Bronchial smooth muscle cell (primary cell): Measurements from ENCODE around the gene TIMM8A. TPM values are rescaled to one million over a fixed set of nuclear protein-coding genes. Genes with fewer than 3 reads are reported as not detected.

Experiments used
- total RNA-seq: library from RNA; depleted of rRNA; stranded (reverse); fragments of >200 nt; gene quantifications from 2 replicates; pipeline ENCODE4 v1.2.1, GENCODE V29; 2014

The TIMM8A gene, protein sequence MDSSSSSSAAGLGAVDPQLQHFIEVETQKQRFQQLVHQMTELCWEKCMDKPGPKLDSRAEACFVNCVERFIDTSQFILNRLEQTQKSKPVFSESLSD
- 1.5 and 2.0 TPM in 2 replicates for total RNA-seq

DNA sequence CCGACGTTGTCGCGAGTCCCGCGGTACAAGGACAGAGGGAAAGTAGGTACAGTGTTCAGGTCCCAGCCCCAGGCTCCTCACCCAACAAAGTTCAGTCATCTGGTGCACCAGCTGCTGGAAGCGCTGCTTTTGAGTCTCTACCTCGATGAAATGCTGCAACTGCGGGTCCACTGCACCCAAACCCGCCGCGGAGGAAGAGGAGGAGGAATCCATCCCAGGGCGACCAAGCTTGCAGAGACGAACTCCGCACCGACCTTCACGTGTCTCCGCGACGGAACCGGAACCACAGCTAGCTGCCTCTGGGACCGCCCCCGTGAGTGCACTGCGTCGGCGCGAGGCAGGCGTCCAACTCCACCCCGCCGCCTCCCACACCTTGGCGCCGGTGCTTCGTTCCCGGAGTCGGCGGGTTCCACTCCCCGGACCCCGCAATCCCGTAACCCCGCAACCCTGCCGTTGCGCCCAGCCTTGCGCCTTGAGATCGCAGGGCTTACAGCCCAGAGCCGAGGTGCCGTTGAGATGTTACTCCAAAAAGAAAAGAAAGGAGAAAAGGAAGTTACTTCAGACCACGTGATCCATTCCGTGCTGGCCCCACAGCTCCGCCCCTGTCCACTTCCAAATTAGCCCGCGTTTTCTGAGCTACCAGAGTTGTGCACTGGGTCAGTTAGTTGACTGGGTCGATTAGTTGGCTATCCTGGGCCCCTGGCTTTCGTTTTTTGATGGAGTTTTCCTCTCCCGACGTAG is at the start of gene TIMM8A:
Gene TIMM8A, minus strand, starts transcription at position 291 of the 741 bp plus-strand sequence. Its CDS starts 78 bp downstream, at position 213.

DNA sequence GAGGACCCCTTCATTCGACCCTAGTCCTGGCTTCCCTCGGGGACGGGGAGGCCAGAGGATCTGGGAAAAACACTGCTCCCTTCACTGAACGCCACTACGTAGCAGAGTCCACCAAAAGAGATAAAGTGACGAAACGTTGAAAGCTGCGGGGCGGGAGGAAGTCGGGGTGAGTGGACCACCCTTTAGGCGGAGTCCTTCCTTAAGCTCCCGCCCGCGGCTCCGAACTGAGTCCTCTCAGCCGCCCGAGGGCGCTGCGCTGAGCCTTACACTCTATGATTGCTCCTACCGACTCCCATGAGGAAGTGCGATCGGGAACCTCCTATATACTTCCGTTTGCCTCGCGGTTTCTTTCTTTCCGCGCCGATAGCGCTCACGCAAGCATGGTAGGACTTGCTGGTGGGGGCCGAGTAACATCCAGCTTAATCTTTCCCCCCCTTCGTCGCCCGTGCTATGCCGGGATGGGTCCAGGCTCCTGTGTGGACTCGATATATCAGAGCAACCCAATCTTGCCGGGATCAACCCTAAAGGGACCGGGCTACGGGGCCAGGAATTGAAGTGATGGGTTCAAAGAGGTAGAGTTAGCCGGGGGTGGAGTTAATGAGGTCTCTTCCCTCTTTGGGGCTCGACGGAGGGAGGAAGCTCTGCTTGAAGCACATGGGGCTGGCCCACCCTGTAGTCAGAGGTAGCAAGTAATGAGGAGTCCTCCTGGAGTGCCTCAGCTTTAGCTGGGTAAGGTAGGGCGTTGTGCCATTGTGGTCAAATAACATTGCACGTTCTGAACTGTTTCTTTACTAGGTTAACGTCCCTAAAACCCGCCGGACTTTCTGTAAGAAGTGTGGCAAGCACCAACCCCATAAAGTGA is 42.4 kb upstream of the TIMM8A start, which contains the start of gene RPL36A:
Gene RPL36A, plus strand, starts transcription at position 348 of the 862 bp plus-strand sequence. Its CDS starts 33 bp downstream, at position 381.

GRCh38 chrX:101385795-101386541 is 37.4 kb upstream of the TIMM8A start, which contains the start of gene BTK:
BTK (minus strand) TSS chrX:101386191; CDS start chrX:101375284, 10,907 bp downstream.

Other genes with a start within 250 kb of the TIMM8A start
- gene DRP2, start 129.0 kb downstream of the TIMM8A start, total RNA-seq, result 1.9 and 2.3 TPM in 2 replicates
- 0.69 and 0.95 TPM in 2 replicates for gene TAF7L, start 57.4 kb downstream of the TIMM8A start, total RNA-seq
- gene BTK, start 37.4 kb upstream of the TIMM8A start, total RNA-seq, result not detected in 2 replicates
- gene RPL36A, start 42.3 kb upstream of the TIMM8A start, total RNA-seq, result 470 and 648 TPM in 2 replicates
- 23.3 and 24.7 TPM in 2 replicates for gene GLA, start 59.2 kb upstream of the TIMM8A start, total RNA-seq
- gene HNRNPH2, start 59.5 kb upstream of the TIMM8A start, total RNA-seq, result 101 and 118 TPM in 2 replicates
- gene ARMCX4, start 136.7 kb upstream of the TIMM8A start, total RNA-seq, result 5.7 and 5.8 TPM in 2 replicates
- gene ARMCX1, start 201.8 kb upstream of the TIMM8A start, total RNA-seq, result 103 and 114 TPM in 2 replicates